Measurements from ENCODE around the gene NCKAP5. TPM values are rescaled to one million over a fixed set of nuclear protein-coding genes. Genes with fewer than 3 reads are reported as not detected.

Gene NCKAP5
- total and polyA plus RNA-seq, 4 donors, result 2.3 to 20.2 (median 8.1) TPM

DNA sequence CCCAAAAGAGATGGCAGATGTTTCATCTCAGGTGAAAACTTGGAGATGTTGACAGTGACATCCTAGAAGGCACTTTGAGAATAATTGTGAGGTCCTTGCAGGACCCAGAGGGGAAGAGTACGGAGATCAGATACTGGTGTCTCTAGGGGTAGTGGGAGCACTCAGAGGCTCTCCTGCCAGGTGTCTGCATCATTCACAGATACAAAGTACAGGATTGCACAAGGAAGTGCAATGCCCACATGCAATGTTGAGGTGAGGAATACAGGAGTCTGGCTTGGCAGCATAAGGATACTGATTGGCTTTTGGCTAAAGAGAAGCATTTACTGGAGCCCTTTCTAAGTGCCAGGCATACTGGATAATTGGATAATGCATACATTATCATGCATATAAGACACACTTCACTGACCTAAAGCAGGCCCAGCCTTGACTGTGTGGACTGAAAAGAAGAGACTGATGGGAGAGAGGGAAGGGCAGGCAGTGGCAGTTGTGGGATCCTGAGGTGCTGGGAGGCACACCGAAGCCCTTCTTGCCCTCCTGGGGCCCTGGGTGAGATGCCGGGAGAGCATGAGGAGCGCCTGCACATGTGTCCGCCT lies 31.0 kb upstream of the NCKAP5 start:
- no peaks in the 10 kb centered on the region for H3K27me3 ChIP-seq (ENCODE audit: control insufficient read depth in 3 of 3, insufficient read depth in 3 of 3, low read length in 2 of 3)
- no peak overlapping the region for H3K9ac ChIP-seq (ENCODE audit: insufficient read depth in 1 of 2, low read length in 2 of 2)
- H3K36me3 ChIP-seq (ENCODE audit: control insufficient read depth in 4 of 4, insufficient read depth in 4 of 4, low read length in 4 of 4), result no peaks in the 10 kb centered on the region
- DNase-seq (no peak), ATAC-seq (ENCODE audit: insufficient read depth, low FRiP score) (no peak)
- no peak overlapping the region for H3K4me3 ChIP-seq
- no peak overlapping the region for H3K27ac ChIP-seq (ENCODE audit: low read depth in 1 of 2, low read length in 1 of 2)
- H3K4me1 ChIP-seq (ENCODE audit: control insufficient read depth in 5 of 5, insufficient read depth in 5 of 5, low read length in 5 of 5), result peaks cover 0 to 7% (median 5%) of the 10 kb centered on the region in 5 donors
- 92 to 95% methylated on average over 5 of the region's 5 CpGs for WGBS, 2 donors
- H3K9me3 ChIP-seq (ENCODE audit: control insufficient read depth in 4 of 4, insufficient read depth in 3 of 4, low read length in 3 of 4), result peaks cover 0 to 2% (median 0%) of the 10 kb centered on the region in 4 donors
- TF ChIP-seq, protein P1, sequence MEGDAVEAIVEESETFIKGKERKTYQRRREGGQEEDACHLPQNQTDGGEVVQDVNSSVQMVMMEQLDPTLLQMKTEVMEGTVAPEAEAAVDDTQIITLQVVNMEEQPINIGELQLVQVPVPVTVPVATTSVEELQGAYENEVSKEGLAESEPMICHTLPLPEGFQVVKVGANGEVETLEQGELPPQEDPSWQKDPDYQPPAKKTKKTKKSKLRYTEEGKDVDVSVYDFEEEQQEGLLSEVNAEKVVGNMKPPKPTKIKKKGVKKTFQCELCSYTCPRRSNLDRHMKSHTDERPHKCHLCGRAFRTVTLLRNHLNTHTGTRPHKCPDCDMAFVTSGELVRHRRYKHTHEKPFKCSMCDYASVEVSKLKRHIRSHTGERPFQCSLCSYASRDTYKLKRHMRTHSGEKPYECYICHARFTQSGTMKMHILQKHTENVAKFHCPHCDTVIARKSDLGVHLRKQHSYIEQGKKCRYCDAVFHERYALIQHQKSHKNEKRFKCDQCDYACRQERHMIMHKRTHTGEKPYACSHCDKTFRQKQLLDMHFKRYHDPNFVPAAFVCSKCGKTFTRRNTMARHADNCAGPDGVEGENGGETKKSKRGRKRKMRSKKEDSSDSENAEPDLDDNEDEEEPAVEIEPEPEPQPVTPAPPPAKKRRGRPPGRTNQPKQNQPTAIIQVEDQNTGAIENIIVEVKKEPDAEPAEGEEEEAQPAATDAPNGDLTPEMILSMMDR (IDR thresholded peaks at IDR 0.05; ENCODE audit: control extremely low read depth, extremely low read depth), result no peak

DNA sequence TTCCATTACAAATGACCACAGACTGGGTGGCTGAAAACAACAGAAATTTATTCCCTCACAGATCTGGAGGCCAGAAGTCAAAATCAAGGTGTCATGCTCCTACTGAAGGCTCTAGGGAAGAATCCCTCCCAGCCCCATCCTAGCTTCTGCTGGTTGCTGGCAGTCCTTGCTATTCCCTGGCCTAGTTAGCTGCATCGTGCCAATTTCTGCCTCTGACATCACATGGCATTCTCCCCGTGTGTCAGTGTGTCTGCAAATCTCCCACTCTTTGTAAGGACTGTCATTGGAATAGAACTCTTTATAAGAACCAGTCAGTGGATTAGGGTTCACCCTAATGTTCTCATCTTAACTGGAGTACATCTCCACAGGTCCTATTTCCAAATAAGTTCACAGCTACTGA lies 30.5 kb upstream of the NCKAP5 start:
- H3K27ac ChIP-seq (ENCODE audit: low read depth in 1 of 2, low read length in 1 of 2), result no peak overlapping the region
- no peaks in the 10 kb centered on the region for H3K27me3 ChIP-seq (ENCODE audit: control insufficient read depth in 3 of 3, insufficient read depth in 3 of 3, low read length in 2 of 3)
- TF ChIP-seq, protein P1 (IDR thresholded peaks at IDR 0.05; ENCODE audit: control extremely low read depth, extremely low read depth), result no peak
- H3K9ac ChIP-seq (ENCODE audit: insufficient read depth in 1 of 2, low read length in 2 of 2), result no peak overlapping the region
- H3K4me3 ChIP-seq, result no peak overlapping the region
- peaks cover 0 to 2% (median 0%) of the 10 kb centered on the region in 4 donors for H3K9me3 ChIP-seq (ENCODE audit: control insufficient read depth in 4 of 4, insufficient read depth in 3 of 4, low read length in 3 of 4)
- peaks cover 0 to 7% (median 5%) of the 10 kb centered on the region in 5 donors for H3K4me1 ChIP-seq (ENCODE audit: control insufficient read depth in 5 of 5, insufficient read depth in 5 of 5, low read length in 5 of 5)
- H3K36me3 ChIP-seq (ENCODE audit: control insufficient read depth in 4 of 4, insufficient read depth in 4 of 4, low read length in 4 of 4), result no peaks in the 10 kb centered on the region
- ATAC-seq (ENCODE audit: insufficient read depth, low FRiP score) (no peak), DNase-seq (no peak)
- 57 to 79% methylated on average over 2 of the region's 2 CpGs for WGBS, 2 donors

DNA sequence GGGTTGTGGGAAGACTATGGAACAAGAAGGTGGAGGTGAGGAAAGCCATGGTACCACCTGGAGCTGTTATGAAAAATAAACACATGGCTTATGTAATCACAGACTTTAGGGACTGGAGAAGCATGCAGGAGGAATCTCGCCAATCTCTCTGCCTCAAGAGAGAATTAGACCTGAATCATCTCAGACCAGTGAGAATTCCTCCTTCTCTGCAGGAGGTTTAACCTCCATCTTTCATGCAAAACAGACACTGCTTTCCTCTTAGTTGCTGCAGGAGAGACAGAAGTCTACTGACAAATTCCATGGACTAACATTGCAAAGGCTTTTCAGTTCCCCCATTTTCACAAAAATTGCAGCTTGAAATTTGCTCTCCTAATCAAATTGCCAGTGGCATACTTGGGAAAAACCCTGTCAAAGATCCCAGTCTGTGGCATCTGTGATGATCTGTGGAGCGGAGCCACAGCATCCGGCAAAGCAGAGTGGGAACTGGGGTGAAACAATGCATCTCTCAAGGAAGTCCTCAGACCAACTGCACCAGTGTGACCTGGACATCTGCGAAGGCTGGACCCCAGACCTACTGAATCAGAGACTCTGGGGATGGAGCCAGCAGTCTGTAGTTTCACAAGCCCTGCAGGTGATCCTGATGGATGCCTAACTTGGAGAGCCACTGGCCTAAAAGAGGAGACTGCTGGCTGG lies 28.6 kb upstream of the NCKAP5 start:
- ATAC-seq (ENCODE audit: insufficient read depth, low FRiP score), result no peak
- Histone ChIP-seq H3K27ac (ENCODE audit: low read depth in 1 of 2, low read length in 1 of 2) (no peak overlapping the region), H3K9ac (ENCODE audit: insufficient read depth in 1 of 2, low read length in 2 of 2) (no peak overlapping the region), H3K4me1 (ENCODE audit: control insufficient read depth in 5 of 5, insufficient read depth in 5 of 5, low read length in 5 of 5) (peaks cover 0 to 3% (median 0%) of the 10 kb centered on the region in 5 donors), H3K4me3 (no peak overlapping the region), H3K9me3 (ENCODE audit: control insufficient read depth in 4 of 4, insufficient read depth in 3 of 4, low read length in 3 of 4) (peaks cover 0 to 2% (median 0%) of the 10 kb centered on the region in 4 donors), H3K27me3 (ENCODE audit: control insufficient read depth in 3 of 3, insufficient read depth in 3 of 3, low read length in 2 of 3) (no peaks in the 10 kb centered on the region), H3K36me3 (ENCODE audit: control insufficient read depth in 4 of 4, insufficient read depth in 4 of 4, low read length in 4 of 4) (no peaks in the 10 kb centered on the region)
- DNase-seq, result no peak
- WGBS, 2 donors, result 82 to 87% methylated on average over 4 of the region's 4 CpGs
- TF ChIP-seq, protein P1 (IDR thresholded peaks at IDR 0.05; ENCODE audit: control extremely low read depth, extremely low read depth), result no peak

Data from lung (tissue), 12 donors.